Thoracic aorta (tissue), 2 donors: ENCODE results near the gene RSF1. TPM values are rescaled to one million over a fixed set of nuclear protein-coding genes. Genes with fewer than 3 reads are reported as not detected.

ENCODE experiments used
- ATAC-seq: fragments of 150-250 bp; one replicate; pipeline ENCODE4 v1.8.0; 2017; ENCODE audit warnings: low read depth; ENCODE audit not compliant: insufficient number of reproducible peaks, low FRiP score
- DNase-seq: peaks from one replicate; pipeline ENCODE4 v3.0.0-alpha.2; 2020; ENCODE audit warnings: low spot score
- H3K27ac ChIP-seq, 2 donors: fragments of 200-600 bp; sonication (generic); 1 replicate in 1 of 2; 2 replicates in 1 of 2; pipeline ENCODE4 v1.5.1; 2016; ENCODE audit warnings: mild to moderate bottlenecking in 2 of 2, moderate library complexity in 2 of 2
- H3K27me3 ChIP-seq: fragments of 200-600 bp; sonication (generic); replicated peaks from 2 replicates; pipeline ENCODE4 v1.6.0; 2016; ENCODE audit warnings: mild to moderate bottlenecking; ENCODE audit not compliant: insufficient read depth
- H3K36me3 ChIP-seq: fragments of 200-600 bp; sonication (generic); one replicate; pipeline ENCODE4 v1.5.1; 2016
- H3K4me1 ChIP-seq, 2 donors: fragments of 200-600 bp; sonication (generic); 1 replicate in 1 of 2; 2 replicates in 1 of 2; pipeline versions ENCODE4 v1.5.1 to v1.6.0; 2016; ENCODE audit warnings: low read depth in 2 of 2, mild to moderate bottlenecking in 1 of 2; ENCODE audit not compliant: control insufficient read depth in 1 of 2
- H3K4me3 ChIP-seq: fragments of 200-600 bp; sonication (generic); 2 replicates; pipeline ENCODE4 v1.5.1; 2016; ENCODE audit warnings: mild to moderate bottlenecking
- H3K9me3 ChIP-seq: fragments of 200-600 bp; sonication (generic); 2 replicates; pipeline ENCODE4 v1.5.1; 2016
- CTCF ChIP-seq: fragments of 200-600 bp; sonication (generic); IDR thresholded peaks from one replicate; pipeline ENCODE4 v1.5.1; 2019; ENCODE audit warnings: antibody characterized with exemption
- total RNA-seq, 2 donors: library from RNA; depleted of rRNA; stranded (reverse); fragments of >200 nt; gene quantifications; one replicate each; pipeline versions ENCODE4 v1.1.0 to v1.2.3, GENCODE V29; 2016

Gene RSF1
- total RNA-seq, 2 donors from 2014 or later, result 86.6 to 107 TPM

GRCh38 chr11:77698896-77699295 lies 121.6 kb downstream of the RSF1 start:
- Histone ChIP-seq H3K4me3 (no peak overlapping the region), H3K36me3 (peaks cover 24% of the 10 kb centered on the region), H3K9me3 (no peaks in the 10 kb centered on the region), H3K27ac (no peak overlapping the region), H3K27me3 (no peaks in the 10 kb centered on the region), H3K4me1 (no peaks in the 10 kb centered on the region)
- no peak for DNase-seq
- ATAC-seq, result no peak
- no peak for TF ChIP-seq CTCF

GRCh38 chr11:77697865-77698264 lies 122.7 kb downstream of the RSF1 start:
- H3K27ac ChIP-seq, result no peak overlapping the region
- no peaks in the 10 kb centered on the region for H3K4me1 ChIP-seq
- H3K27me3 ChIP-seq, result no peaks in the 10 kb centered on the region
- peaks cover 24% of the 10 kb centered on the region for H3K36me3 ChIP-seq
- H3K4me3 ChIP-seq, result no peak overlapping the region
- no peak for DNase-seq
- H3K9me3 ChIP-seq, result no peaks in the 10 kb centered on the region
- no peak for ATAC-seq
- TF ChIP-seq CTCF, result no peak

GRCh38 chr11:77695417-77695816 lies 125.1 kb downstream of the RSF1 start:
- ATAC-seq, result no peak
- DNase-seq, result no peak
- Histone ChIP-seq H3K9me3 (no peaks in the 10 kb centered on the region), H3K27me3 (no peaks in the 10 kb centered on the region), H3K36me3 (peaks cover 19% of the 10 kb centered on the region), H3K4me3 (no peak overlapping the region), H3K27ac (no peak overlapping the region), H3K4me1 (no peaks in the 10 kb centered on the region)
- no peak for TF ChIP-seq CTCF

GRCh38 chr11:77690649-77691048 lies 129.9 kb downstream of the RSF1 start:
- no peak for ATAC-seq

GRCh38 chr11:77687088-77687487 lies 133.4 kb downstream of the RSF1 start:
- DNase-seq, result no peak
- no peak for ATAC-seq
- no peak for TF ChIP-seq CTCF
- H3K9me3 ChIP-seq, result no peaks in the 10 kb centered on the region
- no peaks in the 10 kb centered on the region for H3K27me3 ChIP-seq
- no peak overlapping the region for H3K4me3 ChIP-seq
- peaks cover 18% of the 10 kb centered on the region for H3K36me3 ChIP-seq
- H3K4me1 ChIP-seq, result no peaks in the 10 kb centered on the region
- H3K27ac ChIP-seq, result no peak overlapping the region

More at GRCh38 chr11:77690649-77691048, 129.9 kb downstream of the RSF1 start:
- TF ChIP-seq CTCF, result no peak
- Histone ChIP-seq H3K27me3 (no peaks in the 10 kb centered on the region), H3K4me1 (no peaks in the 10 kb centered on the region), H3K27ac (no peak overlapping the region), H3K36me3 (peaks cover 4% of the 10 kb centered on the region), H3K4me3 (no peak overlapping the region), H3K9me3 (no peaks in the 10 kb centered on the region)
- DNase-seq, result no peak
